Naive thymus-derived CD8-positive, alpha-beta T cell (primary cell): ENCODE data around the gene ARHGAP27. TPM values are rescaled to one million over a fixed set of nuclear protein-coding genes. Genes with fewer than 3 reads are reported as not detected.

Source experiments
- ATAC-seq, 2 donors: fragments of 150-1000 bp; cut with Tn5 transposase in 1 of 2; sonication (Bioruptor Pico), chemical (Tn5 transposase) in 1 of 2; 1 replicate in 1 of 2; 2 replicates in 1 of 2; pipeline ENCODE4 v1.10.0; 2021; ENCODE audit warnings: mild to moderate bottlenecking in 2 of 2, moderate library complexity in 2 of 2
- POLR2A ChIA-PET: fragments of 350-600 bp; sonication (Branson Sonifier 250); formaldehyde crosslinking; loops from one replicate; lab custom pipeline; 2021; ENCODE audit warnings: antibody characterized with exemption; lab: Charles Lee
- DNase-seq, 10 donors: peaks; one replicate each; pipeline versions ENCODE4 v3.0.0 to v3.0.0-alpha.2; 2020 to 2022
- H3K27ac Mint-ChIP-seq, 10 donors: one replicate each; pipeline ENCODE4 v1.8.0; 2020 to 2022; ENCODE audit warnings: mild to moderate bottlenecking in 10 of 10, mixed read lengths in 10 of 10, moderate library complexity in 4 of 10, inconsistent platforms in 1 of 10
- H3K27me3 Mint-ChIP-seq, 5 donors: one replicate each; pipeline ENCODE4 v1.8.0; 2021 to 2022; ENCODE audit warnings: mixed read lengths in 5 of 5
- H3K36me3 Mint-ChIP-seq, 3 donors: one replicate each; pipeline ENCODE4 v1.8.0; 2020 to 2022; ENCODE audit warnings: mixed read lengths in 3 of 3, mild to moderate bottlenecking in 2 of 3, inconsistent platforms in 1 of 3
- H3K4me1 Mint-ChIP-seq, 4 donors: one replicate each; pipeline ENCODE4 v1.8.0; 2021 to 2022; ENCODE audit warnings: mixed read lengths in 4 of 4
- H3K4me3 Mint-ChIP-seq, 10 donors: one replicate each; pipeline ENCODE4 v1.8.0; 2020 to 2022; ENCODE audit warnings: mild to moderate bottlenecking in 10 of 10, mixed read lengths in 10 of 10, moderate library complexity in 6 of 10, inconsistent platforms in 1 of 10
- H3K9me3 Mint-ChIP-seq, 9 donors: one replicate each; pipeline ENCODE4 v1.8.0; 2020 to 2022; ENCODE audit warnings: mixed read lengths in 9 of 9, mild to moderate bottlenecking in 3 of 9, inconsistent platforms in 1 of 9, moderate library complexity in 1 of 9
- polyA plus RNA-seq, 3 donors: library from polyadenylated mRNA; unstranded; fragments of 300-500 nt; fragmentation: Illumina TruSeq; gene quantifications; one replicate each; pipeline ENCODE4 v1.2.3, GENCODE V29; 2021
- total RNA-seq, 8 experiments: library from RNA in 2 of 8; stranded (reverse) in 2 of 8; gene quantifications; one replicate each; pipeline ENCODE4 v1.2.3 and lab custom pipeline; 2021 to 2026

Gene ARHGAP27
- total and polyA plus RNA-seq, 5 experiments from 2014 or later = 17.3 to 102 (median 31.1) TPM

DNA sequence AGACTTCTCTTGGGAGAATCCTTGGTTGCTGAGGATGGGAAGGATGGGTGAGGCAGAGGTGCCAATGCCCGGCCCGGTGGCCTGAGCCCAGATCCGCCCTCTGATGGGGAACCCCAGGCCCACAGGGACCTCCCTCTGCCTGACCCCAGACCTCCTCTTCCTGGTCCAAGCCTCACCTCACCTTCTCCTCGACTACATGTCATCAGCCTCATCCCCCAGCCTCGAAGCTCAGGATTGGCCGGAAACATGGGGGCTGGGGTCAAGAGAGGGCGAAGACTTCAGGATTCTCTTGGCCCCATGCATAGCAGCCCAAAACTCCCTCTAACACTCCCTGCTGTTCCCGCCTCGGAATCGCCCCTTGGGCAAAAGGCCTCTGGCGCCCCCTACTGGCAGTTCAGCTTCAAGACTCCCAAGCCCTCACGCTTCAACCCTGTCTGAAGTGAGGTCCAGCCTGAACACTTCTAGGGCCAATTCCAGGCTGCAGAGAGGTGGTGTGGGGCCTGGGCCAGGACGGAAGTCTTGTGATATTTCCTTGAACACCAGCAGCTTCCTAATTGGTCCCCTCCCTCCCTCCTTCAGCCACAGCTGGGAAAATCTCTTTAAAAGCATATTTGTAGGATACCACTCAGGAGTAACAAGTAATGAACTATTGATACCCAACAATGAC is 47.2 kb downstream of the ARHGAP27 start:
- H3K36me3 Mint-ChIP-seq = no peaks in the 10 kb centered on the region
- peak; percentile 72 to 92 (median 86) for DNase-seq
- peaks cover 0 to 16% (median 4%) of the 10 kb centered on the region in 5 donors for H3K27me3 Mint-ChIP-seq
- peak overlapping the region in 2 of 10 donors; percentile 9 to 18 for H3K4me3 Mint-ChIP-seq
- H3K4me1 Mint-ChIP-seq = peaks cover 9 to 39% (median 16%) of the 10 kb centered on the region in 4 donors
- H3K9me3 Mint-ChIP-seq = no peaks in the 10 kb centered on the region
- peak; percentile 91 to 99 for ATAC-seq
- peak overlapping the region in 2 of 10 donors; percentile 47 to 67 for H3K27ac Mint-ChIP-seq
- POLR2A ChIA-PET = interaction anchor here (0.6 to 2.9 kb wide), 12 partner anchors 43 to 1320 kb away, joined by 3 to 21 read pairs (median 3); partner anchors contain the start of genes FMNL1 and MAP3K14

DNA sequence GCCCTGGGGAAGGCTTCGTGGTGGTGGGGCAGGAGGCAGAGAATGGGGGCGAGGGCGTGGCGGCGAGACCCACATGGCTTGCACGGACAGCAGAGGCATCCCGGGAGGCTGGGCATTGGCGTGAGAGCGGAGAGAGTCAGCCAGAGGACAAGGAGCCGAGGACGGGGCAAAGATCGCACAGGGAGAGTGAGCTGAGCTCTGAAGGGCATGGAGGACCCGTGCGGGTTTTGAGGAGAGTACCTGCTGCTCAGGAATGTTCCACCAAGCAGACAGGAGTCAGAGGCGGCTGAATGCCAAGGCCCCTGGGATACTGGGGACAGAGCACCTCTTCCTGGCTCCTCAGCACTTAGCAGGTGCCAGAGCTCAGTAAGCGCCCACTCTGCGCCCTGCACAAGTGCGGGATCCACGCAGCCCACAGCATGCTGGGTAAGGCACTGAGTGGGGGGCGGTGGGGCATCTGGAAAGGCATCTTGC is 47.8 kb downstream of the ARHGAP27 start:
- no peaks in the 10 kb centered on the region for H3K36me3 Mint-ChIP-seq
- H3K4me1 Mint-ChIP-seq = peaks cover 13 to 38% (median 16%) of the 10 kb centered on the region in 4 donors
- H3K9me3 Mint-ChIP-seq = no peaks in the 10 kb centered on the region
- POLR2A ChIA-PET = interaction anchor here (0.7 to 2.9 kb wide), 9 partner anchors 44 to 166 kb away, joined by 3 to 21 read pairs (median 5); partner anchors contain the start of genes FMNL1 and MAP3K14
- H3K4me3 Mint-ChIP-seq = no peak overlapping the region
- H3K27ac Mint-ChIP-seq = no peak overlapping the region
- ATAC-seq (no peak), DNase-seq (no peak)
- peaks cover 0 to 16% (median 4%) of the 10 kb centered on the region in 5 donors for H3K27me3 Mint-ChIP-seq

DNA sequence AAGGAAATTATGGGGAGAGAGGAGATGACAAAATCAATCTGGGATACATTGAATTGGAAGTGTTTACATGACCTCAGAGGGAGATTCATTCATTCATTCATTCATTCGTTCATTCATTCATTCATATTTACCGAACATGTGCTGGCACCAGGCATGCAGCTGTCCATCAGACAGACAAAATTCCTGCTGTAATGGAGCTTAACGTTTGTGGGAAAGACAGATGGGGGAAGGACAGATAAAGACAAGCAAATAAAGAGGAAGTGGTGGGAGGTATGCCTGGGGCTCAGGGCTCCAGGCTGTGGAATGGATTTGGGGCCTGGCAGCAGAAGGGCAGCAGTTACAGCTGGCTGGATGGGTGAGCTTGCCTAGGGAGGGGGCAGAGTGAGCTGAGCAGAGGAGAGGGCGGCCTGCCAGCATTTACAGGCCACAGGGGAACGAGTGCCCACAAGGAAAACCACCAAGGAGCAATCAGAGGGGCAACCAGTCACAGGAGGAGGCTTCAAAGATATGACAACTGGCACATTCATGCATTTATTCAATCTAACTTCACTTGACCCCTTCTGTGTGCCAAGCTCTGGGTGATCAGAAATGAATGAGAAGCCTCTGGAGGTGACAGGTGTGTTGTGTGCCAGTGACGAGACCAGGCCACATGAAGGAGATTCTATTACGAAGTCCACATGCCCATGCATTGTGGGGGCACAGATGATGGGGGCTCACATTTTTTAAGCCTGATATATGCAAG is 48.5 kb downstream of the ARHGAP27 start:
- peaks cover 0 to 16% (median 4%) of the 10 kb centered on the region in 5 donors for H3K27me3 Mint-ChIP-seq
- H3K9me3 Mint-ChIP-seq = no peaks in the 10 kb centered on the region
- H3K36me3 Mint-ChIP-seq = no peaks in the 10 kb centered on the region
- POLR2A ChIA-PET = interaction anchor here (0.5 to 2.9 kb wide), 4 partner anchors 106 to 185 kb away, joined by 3 to 21 read pairs (median 7); partner anchors contain the start of gene FMNL1
- DNase-seq (no peak), ATAC-seq (no peak)
- H3K27ac Mint-ChIP-seq = peak overlapping the region in 3 of 10 donors; percentile 5 to 69 (median 35)
- H3K4me3 Mint-ChIP-seq = no peak overlapping the region
- peaks cover 14 to 32% (median 17%) of the 10 kb centered on the region in 4 donors for H3K4me1 Mint-ChIP-seq

DNA sequence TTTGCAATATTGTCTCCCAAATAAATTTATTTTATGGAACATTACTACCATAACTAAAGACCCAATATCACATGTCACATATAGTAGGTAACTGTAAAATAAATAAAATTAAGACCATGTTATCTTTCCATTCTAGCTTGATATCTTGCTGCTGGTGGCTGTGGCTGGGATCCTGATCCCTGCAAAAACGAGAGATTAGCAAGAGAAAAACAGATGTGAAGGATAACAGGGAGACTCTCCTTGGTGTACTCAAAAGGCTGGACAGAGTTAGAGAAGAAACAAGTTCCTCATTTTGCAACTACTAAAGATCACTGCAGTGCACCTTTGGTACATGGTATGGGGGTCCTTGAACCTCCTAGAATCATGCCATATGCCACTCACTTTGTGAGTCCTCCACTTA is 49.7 kb downstream of the ARHGAP27 start:
- ATAC-seq (no peak), DNase-seq (no peak)
- Mint-ChIP-seq H3K4me1 (peaks cover 5 to 20% (median 9%) of the 10 kb centered on the region in 4 donors), H3K27me3 (peaks cover 0 to 9% (median 4%) of the 10 kb centered on the region in 5 donors), H3K36me3 (no peaks in the 10 kb centered on the region), H3K27ac (no peak overlapping the region), H3K9me3 (no peaks in the 10 kb centered on the region), H3K4me3 (no peak overlapping the region)
- POLR2A ChIA-PET = no interaction called here

DNA sequence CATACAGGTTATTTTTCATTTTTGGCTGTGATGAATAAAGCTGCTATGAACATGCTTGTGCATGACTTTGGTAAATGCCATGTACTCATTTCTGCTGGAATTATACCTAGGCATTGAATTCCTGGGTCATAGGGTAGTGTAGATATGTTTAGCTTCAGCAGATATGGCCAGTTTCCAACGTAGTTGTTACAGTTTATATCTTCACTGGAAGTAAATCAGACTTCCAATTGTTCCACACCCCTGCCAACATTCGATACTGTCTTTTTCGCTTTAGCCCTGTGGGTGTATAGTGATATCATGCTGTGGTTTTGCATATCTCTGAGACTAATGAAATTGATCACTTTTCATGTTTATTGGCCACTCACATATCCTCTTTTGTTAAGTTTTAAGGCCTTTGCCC is 50.4 kb downstream of the ARHGAP27 start:
- Mint-ChIP-seq H3K36me3 (no peaks in the 10 kb centered on the region), H3K27ac (no peak overlapping the region), H3K4me1 (peaks cover 3 to 14% (median 8%) of the 10 kb centered on the region in 4 donors), H3K4me3 (no peak overlapping the region), H3K9me3 (no peaks in the 10 kb centered on the region), H3K27me3 (peaks cover under 1 to 5% (median 1%) of the 10 kb centered on the region in 5 donors)
- ATAC-seq (no peak), DNase-seq (no peak)
- POLR2A ChIA-PET = no interaction called here

DNA sequence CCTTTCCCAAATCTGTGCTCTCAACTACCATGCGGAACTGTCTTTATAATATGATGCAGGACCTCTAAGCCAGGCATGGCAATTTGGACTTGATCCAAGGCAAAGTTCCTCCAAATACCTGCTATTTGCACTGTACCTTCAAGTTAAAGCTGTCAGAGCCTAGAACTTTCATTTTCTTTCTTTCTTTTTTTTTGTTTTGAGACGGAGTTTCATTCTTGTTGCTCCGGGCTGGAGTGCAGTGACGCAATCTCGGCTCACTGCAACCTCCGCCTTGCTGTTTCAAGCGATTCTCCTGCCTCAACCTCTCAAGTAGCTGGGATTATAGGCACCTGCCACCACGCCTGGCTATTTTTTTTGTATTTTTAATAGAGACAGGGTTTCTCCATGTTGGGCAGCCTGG is 51.7 kb downstream of the ARHGAP27 start:
- ATAC-seq (no peak), DNase-seq (no peak)
- no peaks in the 10 kb centered on the region for H3K9me3 Mint-ChIP-seq
- no peak overlapping the region for H3K27ac Mint-ChIP-seq
- POLR2A ChIA-PET = no interaction called here
- H3K36me3 Mint-ChIP-seq = no peaks in the 10 kb centered on the region
- peaks cover 3 to 14% (median 8%) of the 10 kb centered on the region in 4 donors for H3K4me1 Mint-ChIP-seq
- H3K4me3 Mint-ChIP-seq = no peak overlapping the region
- H3K27me3 Mint-ChIP-seq = peaks cover 0 to 5% (median 1%) of the 10 kb centered on the region in 5 donors

DNA sequence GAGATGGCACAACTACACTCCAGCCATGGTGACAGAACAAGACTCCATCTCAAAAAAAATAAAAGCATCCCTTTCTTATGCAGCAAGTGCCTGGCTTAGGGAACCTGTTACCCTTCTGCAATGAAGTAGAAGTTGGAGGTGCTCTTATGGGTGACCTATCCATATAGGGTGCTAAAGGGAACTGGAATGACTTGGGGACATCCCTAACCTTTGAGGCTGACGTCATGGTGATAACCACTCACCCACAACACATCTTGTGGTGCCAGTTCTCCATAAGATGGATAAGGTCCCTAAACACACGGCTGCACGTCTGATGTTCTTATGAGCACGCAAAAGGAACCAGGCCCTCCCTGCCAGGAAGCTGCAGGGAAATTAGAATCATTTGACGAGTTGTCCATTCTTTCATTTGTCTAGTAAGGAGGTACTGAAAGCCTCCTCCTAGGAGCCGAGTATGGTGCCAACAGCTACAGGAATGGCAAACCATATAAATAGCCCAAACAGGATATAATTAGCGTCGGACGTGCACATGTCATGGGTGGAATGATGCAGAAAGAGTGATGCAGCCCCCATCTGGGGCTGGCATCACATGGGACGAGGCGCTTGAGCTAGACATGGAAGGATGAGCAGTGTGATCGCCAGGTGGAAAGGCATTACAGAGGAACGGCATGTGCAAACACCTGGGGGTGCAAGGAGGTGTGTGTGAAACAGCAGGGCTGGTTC is 52.5 kb downstream of the ARHGAP27 start:
- Mint-ChIP-seq H3K4me3 (peak overlapping the region in 1 of 10 donors; percentile 6), H3K36me3 (no peaks in the 10 kb centered on the region), H3K9me3 (no peaks in the 10 kb centered on the region), H3K4me1 (peaks cover 0 to 9% (median 4%) of the 10 kb centered on the region in 4 donors), H3K27me3 (peaks cover 0 to 5% (median 1%) of the 10 kb centered on the region in 5 donors), H3K27ac (peak overlapping the region in 1 of 10 donors; percentile 10)
- POLR2A ChIA-PET = interaction anchor here (0.5 kb wide), 1 partner anchor 58 kb away, joined by 3 read pairs; no protein-coding TSS in a partner anchor
- ATAC-seq (no peak), DNase-seq (peak in 1 of 10 donors; percentile 42)

DNA sequence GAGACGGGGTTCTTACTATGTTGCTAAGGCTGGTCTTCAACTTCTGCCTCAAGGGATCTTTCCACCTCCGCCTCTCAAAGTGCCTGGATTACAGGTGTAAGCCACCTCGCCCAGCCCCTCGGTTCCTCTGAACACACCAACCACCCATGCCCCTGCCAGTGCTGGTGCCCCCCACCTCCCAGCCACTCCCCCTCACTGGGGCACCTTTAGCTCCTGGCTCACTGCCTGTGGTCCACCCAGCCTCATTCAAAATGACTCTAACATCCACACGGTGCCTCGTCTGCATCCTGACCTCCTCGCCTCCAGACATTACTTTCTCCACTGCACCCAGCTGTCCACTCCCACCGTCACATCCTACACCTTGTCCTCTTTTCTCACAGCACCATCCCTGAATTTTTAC is 55.3 kb downstream of the ARHGAP27 start:
- POLR2A ChIA-PET = interaction anchor here (0.6 to 0.7 kb wide), 2 partner anchors 68 to 70 kb away, joined by 3 to 4 read pairs; no protein-coding TSS in a partner anchor
- peak overlapping the region in 3 of 10 donors; percentile 23 to 64 (median 43) for H3K27ac Mint-ChIP-seq
- no peak overlapping the region for H3K4me3 Mint-ChIP-seq
- DNase-seq = peak in 1 of 10 donors; percentile 44
- H3K9me3 Mint-ChIP-seq = no peaks in the 10 kb centered on the region
- H3K27me3 Mint-ChIP-seq = peaks cover 2 to 5% (median 3%) of the 10 kb centered on the region in 5 donors
- no peaks in the 10 kb centered on the region for H3K36me3 Mint-ChIP-seq
- no peak for ATAC-seq
- H3K4me1 Mint-ChIP-seq = peaks cover 0 to 9% (median under 1%) of the 10 kb centered on the region in 4 donors

DNA sequence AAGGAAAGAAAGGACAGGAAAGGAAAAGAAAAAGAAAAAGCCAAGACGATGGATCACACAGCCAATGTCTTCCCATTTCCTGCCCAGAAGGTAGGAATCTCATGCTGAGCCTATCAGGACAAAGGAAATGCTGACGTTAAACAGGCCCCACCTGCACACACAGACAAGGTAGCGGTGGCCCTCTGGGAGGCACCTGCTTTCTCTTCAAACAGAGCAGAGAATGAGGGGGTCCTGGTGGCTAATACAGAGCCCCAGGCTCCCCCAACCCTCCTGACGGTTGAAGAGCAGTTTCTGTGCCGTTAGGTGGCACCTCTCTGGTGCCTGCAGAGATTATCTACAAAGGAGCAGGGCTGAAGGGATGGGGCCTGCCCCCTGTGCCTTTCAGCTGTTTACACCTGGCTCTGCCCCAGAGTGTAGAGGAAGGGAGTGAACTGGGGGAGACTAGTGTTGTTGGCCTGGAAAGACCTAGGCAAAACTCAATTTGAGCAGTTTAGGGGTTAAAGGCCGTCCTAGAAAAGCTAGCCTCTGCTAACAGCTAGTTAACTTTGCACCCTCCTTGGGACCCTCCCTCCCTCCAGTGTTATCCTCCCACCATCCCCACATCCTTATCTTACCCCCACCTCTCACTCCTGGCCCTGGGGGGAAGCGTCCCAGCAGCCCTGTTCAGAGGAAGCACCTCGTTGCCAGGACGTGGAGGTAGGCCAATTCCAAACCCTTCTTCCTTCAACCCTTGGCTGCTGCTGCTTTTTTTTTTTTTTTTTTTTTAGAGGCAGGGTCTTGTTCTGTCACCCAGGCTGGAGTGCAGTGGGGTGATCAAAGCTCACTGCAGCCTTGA is 56.3 kb downstream of the ARHGAP27 start:
- no peaks in the 10 kb centered on the region for H3K36me3 Mint-ChIP-seq
- no peak for ATAC-seq
- POLR2A ChIA-PET = interaction anchor here (0.6 to 0.7 kb wide), 2 partner anchors 69 to 101 kb away, joined by 4 to 5 read pairs; no protein-coding TSS in a partner anchor

DNA sequence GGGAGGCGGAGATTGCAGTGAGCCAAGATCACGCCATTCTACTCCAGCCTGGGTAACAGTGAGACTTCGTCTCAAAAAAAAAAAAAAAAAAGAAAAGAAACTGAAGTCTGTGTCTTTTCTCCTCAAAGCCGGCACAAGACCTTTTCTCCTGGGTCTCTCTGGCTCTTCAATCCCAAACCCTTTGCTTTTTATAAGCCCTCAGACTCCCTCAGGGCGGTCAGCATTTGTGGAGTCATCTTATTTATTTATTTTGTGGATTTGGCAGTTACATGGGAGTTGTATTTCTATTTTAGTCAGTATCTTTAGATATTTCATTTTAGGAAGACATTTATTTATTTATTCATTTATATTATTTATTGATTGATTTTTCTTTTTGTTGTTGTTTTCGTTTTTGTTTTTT is 58.2 kb downstream of the ARHGAP27 start:
- POLR2A ChIA-PET = no interaction called here
- Mint-ChIP-seq H3K4me1 (peaks cover 6 to 12% (median 9%) of the 10 kb centered on the region in 4 donors), H3K9me3 (no peaks in the 10 kb centered on the region), H3K27ac (no peak overlapping the region), H3K4me3 (no peak overlapping the region), H3K36me3 (no peaks in the 10 kb centered on the region), H3K27me3 (peaks cover 7 to 23% (median 14%) of the 10 kb centered on the region in 5 donors)
- DNase-seq (no peak), ATAC-seq (no peak)

More for the DNA sequence above, 56.3 kb downstream of the ARHGAP27 start:
- peak overlapping the region in 3 of 10 donors; percentile 13 to 56 (median 24) for H3K27ac Mint-ChIP-seq
- H3K9me3 Mint-ChIP-seq = no peaks in the 10 kb centered on the region
- peaks cover 3 to 13% (median 6%) of the 10 kb centered on the region in 4 donors for H3K4me1 Mint-ChIP-seq
- no peak overlapping the region for H3K4me3 Mint-ChIP-seq
- H3K27me3 Mint-ChIP-seq = peaks cover 7 to 15% (median 10%) of the 10 kb centered on the region in 5 donors
- DNase-seq = peak in 1 of 10 donors; percentile 23

DNA sequence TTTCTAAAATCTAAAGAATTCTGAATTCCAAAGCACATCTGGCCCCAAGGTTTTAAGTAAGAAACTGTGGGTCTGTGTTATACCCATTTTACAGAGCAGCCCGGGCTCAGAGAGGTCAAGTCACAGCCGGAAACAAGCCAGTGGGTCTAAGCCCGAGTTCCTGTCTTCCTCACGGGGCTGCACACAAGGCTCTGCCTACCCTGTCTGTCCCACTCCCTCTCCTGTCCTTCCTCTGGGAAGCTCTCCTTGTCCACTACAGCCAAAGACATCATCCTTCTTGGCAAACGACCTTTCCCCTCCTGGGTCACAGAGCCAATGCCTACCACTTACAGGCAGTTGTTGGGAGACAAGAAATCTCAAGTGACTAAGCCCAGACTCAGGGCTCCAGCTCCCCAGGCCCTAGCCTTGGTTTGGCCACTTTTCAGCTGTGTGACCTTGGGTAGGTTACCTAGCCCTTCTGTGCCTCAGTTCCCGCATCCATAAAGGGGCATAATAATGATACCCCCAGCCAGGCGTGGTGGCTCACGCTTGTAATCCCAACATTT is 60.3 kb downstream of the ARHGAP27 start:
- Mint-ChIP-seq H3K27me3 (peaks cover 7 to 23% (median 14%) of the 10 kb centered on the region in 5 donors), H3K36me3 (no peaks in the 10 kb centered on the region), H3K9me3 (no peaks in the 10 kb centered on the region), H3K4me3 (peak overlapping the region in 5 of 10 donors; percentile 11 to 81 (median 78)), H3K27ac (peak overlapping the region in 2 of 10 donors; percentile 43 to 44), H3K4me1 (peaks cover 6 to 12% (median 8%) of the 10 kb centered on the region in 4 donors)
- POLR2A ChIA-PET = interaction anchor here (0.7 kb wide), 1 partner anchor 44 kb away, joined by 4 read pairs; no protein-coding TSS in a partner anchor
- DNase-seq (no peak), ATAC-seq (no peak)
